HG03575 (cell line): ENCODE data around the gene PDZD2.
"Not testable (repeated sequence)": the region's sequence is repeated elsewhere in the genome, so short reads cannot be mapped to it uniquely, and the experiment has no call there.

Experiments
- ATAC-seq: cut with Tn5 transposase; IDR thresholded peaks from one replicate; pipeline ENCODE4 v1.9.1; 2021; ENCODE audit not compliant: unreplicated experiment, insufficient number of reproducible peaks, low FRiP score; ENCODE audit errors: extremely low read depth

PDZD2 gene

DNA sequence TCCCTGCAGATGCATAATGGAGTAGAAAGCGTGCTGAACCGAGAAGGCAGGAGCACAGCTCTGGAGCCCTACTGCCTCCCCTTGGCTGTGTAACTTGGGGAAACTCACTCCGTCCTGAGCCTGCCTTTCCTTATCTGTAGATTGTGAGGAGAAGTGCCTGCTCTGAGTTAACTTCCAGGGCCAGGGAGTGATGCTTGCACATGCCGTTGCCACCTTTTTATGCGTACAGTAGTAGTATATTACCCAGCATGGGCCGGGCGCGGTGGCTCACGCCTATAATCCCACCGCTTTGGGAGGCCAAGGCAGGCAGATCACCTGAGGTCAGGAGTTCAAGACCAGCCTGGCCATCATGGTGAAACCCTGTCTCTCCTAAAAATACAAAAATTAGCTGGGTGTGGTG, 87.1 kb downstream of the PDZD2 start:
- no peak for ATAC-seq

DNA sequence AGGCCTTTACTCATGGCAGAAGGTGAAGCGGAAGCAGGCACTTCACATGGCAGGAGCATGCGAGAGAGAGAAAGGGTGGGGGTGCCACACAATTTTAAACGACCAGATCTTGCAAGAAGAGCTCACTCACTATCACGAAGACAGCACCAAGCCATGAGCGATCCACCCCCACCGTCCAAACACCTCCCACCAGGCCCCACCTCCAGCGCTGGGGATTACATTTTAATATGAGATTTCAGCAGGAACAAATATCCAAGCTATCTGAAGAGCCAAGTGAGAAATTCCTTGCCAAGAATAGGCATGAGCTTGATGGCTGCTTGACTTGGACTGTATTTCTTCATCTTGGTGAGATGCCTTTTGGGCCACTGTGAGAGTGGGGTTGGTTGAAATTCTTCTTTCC, 88.0 kb downstream of the PDZD2 start:
- ATAC-seq: no peak

- no peak for ATAC-seq
Measured at GRCh38 chr5:31728039-31728438, 89.1 kb downstream of the PDZD2 start.

DNA sequence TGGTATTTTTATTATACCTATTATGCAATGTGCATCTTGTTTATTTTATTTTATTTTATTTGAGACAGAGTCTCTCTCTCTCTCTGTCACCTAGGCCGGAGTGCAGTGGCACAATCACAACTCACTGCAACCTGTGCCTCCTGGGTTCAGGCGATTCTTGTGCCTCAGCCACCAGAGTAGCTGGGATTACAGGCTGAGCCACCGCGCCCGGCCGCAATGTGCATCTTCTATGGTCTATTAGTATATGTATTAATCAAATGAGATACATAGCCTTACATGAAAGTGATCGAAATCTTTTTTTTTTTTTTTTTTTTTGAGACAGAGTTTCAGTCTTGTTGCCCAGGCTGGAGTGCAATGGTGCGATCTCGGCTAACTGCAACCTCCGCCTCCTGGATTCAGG, 89.9 kb downstream of the PDZD2 start:
- not testable (repeated sequence) for ATAC-seq

DNA sequence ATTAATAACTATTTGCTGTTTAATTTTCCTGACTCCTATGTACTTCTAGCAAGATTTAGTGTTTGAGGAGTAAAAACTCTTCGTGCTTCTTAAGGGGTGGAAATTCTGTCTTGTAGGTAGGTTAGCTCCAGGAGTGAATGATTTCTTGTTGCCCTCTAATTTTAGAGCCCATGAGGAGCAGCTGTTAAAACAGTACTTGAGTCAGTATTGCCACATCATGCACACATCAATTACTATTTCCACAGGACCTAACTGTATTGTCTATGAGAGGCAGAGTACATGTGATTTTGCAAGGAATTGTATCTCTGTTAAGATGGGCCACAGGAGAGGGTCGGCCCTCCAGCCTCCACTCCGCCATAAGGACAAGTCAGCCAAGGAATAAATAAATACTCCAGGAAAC, 91.2 kb downstream of the PDZD2 start:
- no peak for ATAC-seq

GRCh38 chr5:31731016-31731415, 92.1 kb downstream of the PDZD2 start:
- ATAC-seq: no peak

DNA sequence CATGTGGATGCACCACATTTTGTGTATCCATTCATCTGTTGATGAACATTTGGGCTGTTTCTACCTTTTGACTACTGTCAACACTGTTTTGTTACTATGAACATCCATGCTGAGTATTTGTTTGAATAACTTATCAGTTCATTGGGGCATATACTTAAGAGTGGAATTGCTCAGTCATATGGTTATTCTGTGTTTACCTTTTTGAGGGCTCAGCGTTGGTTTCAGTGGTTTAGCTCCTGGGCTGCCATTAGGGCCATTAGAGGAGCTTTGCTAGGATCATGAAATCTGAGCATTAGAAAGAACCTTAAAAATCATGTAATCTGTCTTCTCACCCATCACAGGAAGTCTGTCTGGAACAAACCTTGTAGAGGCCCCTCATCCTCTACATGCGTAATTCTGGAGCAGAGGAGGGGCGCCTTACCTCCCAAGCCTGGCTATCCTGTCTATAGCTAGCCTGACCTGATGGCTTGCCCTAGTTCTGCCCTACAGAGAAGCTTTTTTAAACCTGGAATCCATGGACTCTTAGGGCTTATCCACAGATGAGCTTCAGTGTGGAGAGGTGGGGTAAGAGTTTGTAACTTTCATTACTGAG, 92.9 kb downstream of the PDZD2 start:
- ATAC-seq: no peak

DNA sequence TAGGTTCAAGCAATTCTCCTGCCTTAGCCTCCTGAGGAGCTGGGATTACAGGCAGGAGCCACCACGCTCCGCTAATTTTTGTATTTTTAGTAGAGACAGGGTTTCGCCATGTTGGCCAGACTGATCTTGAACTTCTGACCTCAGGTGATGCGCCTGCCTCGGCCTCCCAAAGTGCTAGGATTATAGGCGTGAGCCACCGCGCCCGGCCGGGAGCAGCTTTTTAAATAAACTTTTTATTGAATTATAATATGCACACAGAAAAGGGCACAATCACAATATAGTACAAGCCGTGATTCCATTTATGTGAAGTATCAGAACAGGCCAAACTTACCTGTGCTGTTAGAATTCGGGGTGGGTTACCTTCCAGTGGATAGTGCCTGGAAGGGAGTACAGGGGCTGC, 93.9 kb downstream of the PDZD2 start:
- not testable (repeated sequence) for ATAC-seq

- no peak for ATAC-seq
Measured at GRCh38 chr5:31733371-31733770, 94.4 kb downstream of the PDZD2 start.

DNA sequence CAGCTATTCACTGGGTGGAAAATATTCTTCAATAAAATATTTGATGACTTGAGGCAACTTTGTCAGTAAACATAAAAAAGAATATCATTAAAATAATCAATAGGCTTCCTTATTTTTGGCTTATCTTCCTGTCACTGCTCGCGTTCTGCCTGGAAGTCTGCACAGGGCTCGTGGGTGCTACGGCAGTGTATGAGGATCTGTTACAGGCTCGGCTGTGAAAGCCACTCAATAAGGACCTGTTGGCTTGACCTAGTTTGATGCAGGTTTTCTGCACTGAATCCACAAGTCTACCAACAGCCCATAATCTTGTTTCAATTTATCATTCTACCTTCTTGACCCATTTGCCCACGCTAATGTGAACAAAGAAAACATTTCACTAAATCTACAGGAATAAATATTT, 97.2 kb downstream of the PDZD2 start:
- ATAC-seq: no peak

GRCh38 chr5:31738199-31738598, 99.3 kb downstream of the PDZD2 start:
- no peak for ATAC-seq

GRCh38 chr5:31741496-31741895, 102.6 kb downstream of the PDZD2 start:
- ATAC-seq: no peak

DNA sequence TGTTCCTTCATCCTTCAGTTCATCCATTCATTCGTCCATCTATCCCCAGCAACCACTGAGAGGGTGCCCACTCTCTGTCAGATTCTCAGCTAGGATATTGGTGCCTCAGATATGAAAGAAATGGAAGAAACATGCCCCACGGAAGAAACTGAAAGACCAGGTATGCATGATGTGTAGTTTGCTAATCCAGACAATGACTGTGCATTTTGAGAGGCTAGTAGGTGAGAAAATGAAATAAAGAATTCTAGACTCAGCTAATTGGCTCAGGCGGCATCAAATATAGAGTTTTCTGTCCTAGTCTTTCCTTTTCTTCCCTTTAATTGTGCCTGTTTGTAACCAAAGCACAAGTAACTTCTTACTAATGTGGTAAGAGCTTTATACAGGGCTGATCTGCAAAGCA, 104.7 kb downstream of the PDZD2 start:
- no peak for ATAC-seq

DNA sequence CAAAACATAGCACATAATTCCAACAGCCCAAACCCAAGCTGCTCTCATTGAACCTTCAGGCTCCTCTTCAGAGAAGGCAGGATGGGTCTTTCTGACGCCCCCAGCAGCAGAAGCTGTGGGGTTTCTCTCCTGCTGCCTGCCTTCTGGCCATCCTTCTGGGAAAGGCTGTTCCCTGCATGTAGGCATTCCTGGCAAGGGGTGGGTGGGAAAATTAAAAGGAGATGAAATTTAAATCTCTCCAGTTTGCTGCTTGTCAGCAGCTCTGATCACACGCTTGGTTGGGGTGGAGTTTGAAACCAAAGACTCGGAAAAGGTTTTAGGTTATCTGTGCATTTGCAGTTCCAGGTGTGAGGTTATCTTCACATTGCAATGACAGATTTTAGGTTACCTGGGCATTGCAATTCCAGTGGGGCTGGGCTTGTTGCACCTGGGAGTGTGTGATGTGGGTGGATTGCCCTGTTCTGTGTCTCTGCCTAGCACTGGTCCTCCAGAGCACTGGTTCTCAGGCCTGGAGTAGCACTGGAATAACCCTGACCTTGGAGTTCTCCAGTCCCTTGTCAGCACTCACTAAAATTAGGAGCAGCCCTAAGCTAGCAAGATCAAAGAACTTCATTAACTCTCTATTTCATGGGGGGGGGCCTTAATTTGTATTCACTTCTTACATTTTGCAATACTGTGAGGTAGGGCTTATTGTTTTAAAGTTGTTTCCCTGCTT, 109.7 kb downstream of the PDZD2 start:
- no peak for ATAC-seq

- no peak for ATAC-seq
Measured at GRCh38 chr5:31750215-31750614, 111.3 kb downstream of the PDZD2 start.

DNA sequence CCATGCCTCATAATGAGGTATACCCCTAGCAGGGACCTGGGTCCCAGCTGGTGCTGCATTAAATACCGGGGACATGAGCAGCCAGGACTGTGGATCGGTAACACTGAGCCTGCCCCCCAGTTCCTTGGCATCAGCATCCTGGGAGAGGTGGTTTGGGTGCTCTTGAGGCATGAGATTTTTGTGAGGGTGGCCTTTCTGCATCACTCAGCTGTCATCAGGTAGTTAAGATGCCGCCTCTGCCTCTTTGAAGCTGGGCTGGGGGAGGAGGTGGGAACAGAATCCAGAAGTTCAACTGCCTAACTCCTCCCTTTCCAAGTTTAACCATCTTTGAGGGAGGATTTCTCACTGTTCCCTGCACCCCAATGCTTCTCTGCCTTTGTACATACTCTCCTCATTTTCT, 112.7 kb downstream of the PDZD2 start:
- no peak for ATAC-seq

DNA sequence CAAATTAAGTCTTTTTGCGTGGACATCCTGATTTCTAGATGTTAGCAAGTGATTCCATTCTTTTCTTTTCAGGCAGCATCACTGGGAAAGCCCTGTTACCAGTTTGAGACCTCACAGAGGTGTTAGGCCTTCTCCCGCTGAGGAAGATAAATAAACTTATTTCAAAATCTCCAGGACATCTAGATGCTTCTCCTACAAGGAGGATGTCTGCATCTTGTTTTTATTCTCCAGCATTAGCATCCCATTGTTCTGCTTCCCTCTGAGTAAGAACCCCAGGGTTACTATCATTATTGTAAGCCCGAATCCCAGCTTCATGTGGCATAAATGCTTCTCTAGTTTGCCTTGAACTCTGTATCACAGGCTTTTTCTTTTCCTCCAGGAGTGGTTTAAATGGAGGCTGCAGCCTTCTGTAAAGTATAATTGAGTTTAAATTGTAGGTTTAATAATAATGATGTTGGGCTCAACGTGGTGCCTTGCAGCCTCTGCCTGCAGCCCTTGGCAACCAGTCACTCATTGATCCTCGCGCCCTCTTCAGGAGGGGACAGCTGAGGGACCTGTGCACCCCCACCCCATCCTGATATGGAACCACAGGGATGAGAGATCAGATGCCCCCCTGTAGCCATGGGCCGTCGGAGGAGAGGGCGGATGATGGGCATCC, 114.9 kb downstream of the PDZD2 start:
- no peak for ATAC-seq

- ATAC-seq: no peak
Measured at GRCh38 chr5:31754358-31754704, 115.4 kb downstream of the PDZD2 start.

GRCh38 chr5:31754741-31755675, 116.1 kb downstream of the PDZD2 start:
- no peak for ATAC-seq
